ENCODE results near the gene TOX2. TPM values are rescaled to one million over a fixed set of nuclear protein-coding genes. Genes with fewer than 3 reads are reported as not detected.

Gene TOX2
- total RNA-seq, 1 donor from 2014 or later: 3.3 TPM

DNA sequence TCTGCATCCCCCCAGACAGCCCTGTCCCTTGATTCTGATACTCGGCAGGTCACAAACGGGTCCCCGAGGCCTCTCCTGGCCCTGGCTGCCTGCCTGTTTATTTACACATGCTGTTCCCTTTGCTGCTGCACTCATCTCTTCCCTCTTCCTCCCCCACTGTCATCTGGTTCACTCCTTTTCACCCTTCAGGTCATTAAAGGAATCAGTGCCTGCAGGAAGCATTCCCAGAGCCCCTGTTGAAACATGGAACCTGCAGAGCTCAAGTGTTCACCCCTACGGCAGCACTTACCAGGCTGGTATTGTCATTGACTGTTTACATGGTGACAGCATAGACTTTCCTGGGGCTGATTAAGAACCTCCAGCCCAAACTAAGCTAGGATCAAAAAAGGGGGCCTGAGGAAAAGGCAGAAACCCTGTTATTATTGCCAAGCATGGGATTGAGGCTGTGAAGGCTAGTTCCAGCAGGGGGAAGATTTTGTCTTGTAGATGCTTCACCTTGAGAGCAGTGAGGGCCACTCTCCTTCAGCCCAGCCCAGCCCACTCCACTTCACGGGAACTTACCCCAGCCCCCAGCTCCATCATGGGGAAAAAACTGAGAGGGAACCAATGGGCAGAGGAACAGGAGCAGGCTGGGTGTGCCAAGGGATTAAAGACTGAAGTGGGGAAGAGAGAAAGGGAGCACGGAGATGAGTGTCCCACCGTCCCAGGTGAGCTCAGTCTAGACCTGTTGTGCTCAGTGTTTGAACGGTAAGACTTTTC lies 199.1 kb downstream of the TOX2 start:
- Mint-ChIP-seq H3K36me3 (ENCODE audit: low read depth) (no peaks in the 10 kb centered on the region), H3K9me3 (peaks cover 3% of the 10 kb centered on the region), H3K4me1 (no peaks in the 10 kb centered on the region), H3K4me3 (no peak overlapping the region), H3K27ac (ENCODE audit: unreplicated experiment) (no peak overlapping the region), H3K27me3 (ENCODE audit: low read depth) (no peaks in the 10 kb centered on the region)
- DNase-seq (ENCODE audit: low read depth, low spot score): no peak
- TF ChIP-seq, protein P1, sequence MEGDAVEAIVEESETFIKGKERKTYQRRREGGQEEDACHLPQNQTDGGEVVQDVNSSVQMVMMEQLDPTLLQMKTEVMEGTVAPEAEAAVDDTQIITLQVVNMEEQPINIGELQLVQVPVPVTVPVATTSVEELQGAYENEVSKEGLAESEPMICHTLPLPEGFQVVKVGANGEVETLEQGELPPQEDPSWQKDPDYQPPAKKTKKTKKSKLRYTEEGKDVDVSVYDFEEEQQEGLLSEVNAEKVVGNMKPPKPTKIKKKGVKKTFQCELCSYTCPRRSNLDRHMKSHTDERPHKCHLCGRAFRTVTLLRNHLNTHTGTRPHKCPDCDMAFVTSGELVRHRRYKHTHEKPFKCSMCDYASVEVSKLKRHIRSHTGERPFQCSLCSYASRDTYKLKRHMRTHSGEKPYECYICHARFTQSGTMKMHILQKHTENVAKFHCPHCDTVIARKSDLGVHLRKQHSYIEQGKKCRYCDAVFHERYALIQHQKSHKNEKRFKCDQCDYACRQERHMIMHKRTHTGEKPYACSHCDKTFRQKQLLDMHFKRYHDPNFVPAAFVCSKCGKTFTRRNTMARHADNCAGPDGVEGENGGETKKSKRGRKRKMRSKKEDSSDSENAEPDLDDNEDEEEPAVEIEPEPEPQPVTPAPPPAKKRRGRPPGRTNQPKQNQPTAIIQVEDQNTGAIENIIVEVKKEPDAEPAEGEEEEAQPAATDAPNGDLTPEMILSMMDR (conservative IDR thresholded peaks at IDR 0.05): no peak

DNA sequence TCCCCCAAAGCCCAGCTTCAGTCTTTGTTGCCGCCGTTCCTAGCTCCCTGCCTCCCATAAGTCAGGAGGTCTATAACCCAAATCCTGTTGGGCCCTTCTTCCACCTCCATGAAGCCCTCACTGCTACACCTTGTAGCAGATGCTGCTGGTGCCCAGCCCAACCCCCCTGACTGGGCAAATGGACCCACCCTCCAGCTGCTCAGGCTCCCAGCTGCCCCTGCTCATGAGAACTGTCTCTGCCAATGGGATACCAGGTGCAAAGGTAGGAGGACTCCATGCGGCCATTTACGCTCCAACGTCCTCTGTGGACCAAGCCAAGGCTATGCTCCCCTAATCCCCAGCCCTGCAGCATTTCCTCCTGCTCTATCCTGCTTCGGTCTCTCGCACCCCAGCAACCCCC lies 200.5 kb downstream of the TOX2 start:
- TF ChIP-seq, protein P1 (conservative IDR thresholded peaks at IDR 0.05): no peak
- no peaks in the 10 kb centered on the region for H3K27me3 Mint-ChIP-seq (ENCODE audit: low read depth)
- no peak overlapping the region for H3K4me3 Mint-ChIP-seq
- DNase-seq (ENCODE audit: low read depth, low spot score): no peak
- H3K4me1 Mint-ChIP-seq: no peaks in the 10 kb centered on the region
- no peaks in the 10 kb centered on the region for H3K36me3 Mint-ChIP-seq (ENCODE audit: low read depth)
- no peaks in the 10 kb centered on the region for H3K9me3 Mint-ChIP-seq
- no peak overlapping the region for H3K27ac Mint-ChIP-seq (ENCODE audit: unreplicated experiment)

DNA sequence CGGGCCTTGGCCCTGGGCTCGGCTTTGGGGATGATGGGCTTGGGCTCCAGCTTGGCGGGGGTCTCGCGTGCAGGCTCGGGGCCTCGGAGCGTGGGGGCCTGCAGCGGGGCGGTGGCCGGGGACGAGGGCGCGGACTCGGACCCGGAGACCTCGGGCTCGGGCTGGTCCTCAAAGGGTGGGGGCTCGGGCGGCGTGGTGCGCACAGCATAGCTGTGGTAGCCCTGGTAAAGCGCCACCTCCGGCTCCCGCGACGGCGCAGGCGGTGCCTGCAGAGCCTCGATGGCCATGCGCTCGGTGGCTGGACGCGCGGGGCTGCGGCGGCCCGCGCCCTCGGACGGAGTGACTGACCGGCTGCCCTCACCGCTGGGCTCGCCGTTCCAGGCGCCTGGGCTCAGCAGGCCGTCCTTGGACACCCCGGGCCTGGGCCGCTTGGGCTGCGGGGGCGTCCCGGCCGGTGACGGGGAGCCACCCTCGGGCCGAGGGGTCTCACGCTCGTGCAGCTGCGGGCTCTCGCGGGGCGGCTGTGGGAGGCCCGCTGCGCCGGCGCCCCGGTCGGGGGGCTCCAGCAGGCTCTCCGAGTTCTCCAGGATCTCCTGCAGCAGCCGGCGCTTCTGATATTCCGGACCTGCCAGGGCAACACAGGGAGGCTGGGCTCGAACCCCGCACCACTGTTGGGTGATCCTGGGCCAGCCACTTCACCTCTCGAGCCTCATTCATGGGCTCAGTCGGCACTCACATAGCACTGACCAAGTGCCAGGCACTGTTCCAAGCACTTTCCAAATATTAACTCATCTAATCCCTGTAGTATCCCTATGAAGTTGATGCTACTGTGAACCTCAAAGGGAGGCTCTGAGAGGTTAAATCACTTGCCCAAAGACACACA lies 201.4 kb downstream of the TOX2 start:
- H3K9me3 Mint-ChIP-seq: no peaks in the 10 kb centered on the region
- no peak overlapping the region for H3K27ac Mint-ChIP-seq (ENCODE audit: unreplicated experiment)
- no peaks in the 10 kb centered on the region for H3K4me1 Mint-ChIP-seq
- H3K27me3 Mint-ChIP-seq (ENCODE audit: low read depth): peaks cover 1% of the 10 kb centered on the region
- no peak for DNase-seq (ENCODE audit: low read depth, low spot score)
- TF ChIP-seq, protein P1 (conservative IDR thresholded peaks at IDR 0.05): no peak
- no peak overlapping the region for H3K4me3 Mint-ChIP-seq
- H3K36me3 Mint-ChIP-seq (ENCODE audit: low read depth): no peaks in the 10 kb centered on the region

GRCh38 chr20:44117296-44118184 lies 202.9 kb downstream of the TOX2 start:
- peaks cover 2% of the 10 kb centered on the region for H3K27me3 Mint-ChIP-seq (ENCODE audit: low read depth)
- no peaks in the 10 kb centered on the region for H3K36me3 Mint-ChIP-seq (ENCODE audit: low read depth)
- no peak for DNase-seq (ENCODE audit: low read depth, low spot score)
- no peaks in the 10 kb centered on the region for H3K4me1 Mint-ChIP-seq
- peak overlapping the region; percentile 58 for H3K27ac Mint-ChIP-seq (ENCODE audit: unreplicated experiment)
- H3K4me3 Mint-ChIP-seq: no peak overlapping the region
- TF ChIP-seq, protein P1 (conservative IDR thresholded peaks at IDR 0.05): no peak
- H3K9me3 Mint-ChIP-seq: no peaks in the 10 kb centered on the region

Measured in neural crest cell (in vitro differentiated cells).